ENCODE data around the gene LRRC8B. TPM values are rescaled to one million over a fixed set of nuclear protein-coding genes. Genes with fewer than 3 reads are reported as not detected.
"Not testable (repeated sequence)": the region's sequence is repeated elsewhere in the genome, so short reads cannot be mapped to it uniquely, and the experiment has no call there.

Gene LRRC8B
- total RNA-seq, 1 donor from 2014 or later: 62.3 TPM

DNA sequence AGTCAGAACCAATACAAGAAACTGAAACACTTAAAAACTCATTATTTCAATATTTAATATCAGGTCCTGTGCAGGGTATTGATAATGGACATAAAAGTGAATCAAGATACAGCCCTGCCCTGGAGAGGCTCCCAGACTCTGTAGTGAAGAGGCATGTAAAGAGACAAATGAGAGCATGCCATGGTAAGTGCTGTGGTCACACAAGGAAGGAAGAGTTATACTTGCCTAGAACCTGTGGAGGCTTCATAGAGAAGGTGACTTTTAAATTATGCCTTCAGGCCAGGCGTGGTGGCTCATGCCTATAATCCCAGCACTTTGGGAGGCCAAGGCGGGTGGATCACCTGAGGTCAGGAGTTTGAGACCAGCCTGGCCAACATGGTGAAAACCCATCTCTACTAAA is 105.0 kb downstream of the LRRC8B start:
- peaks cover 68% of the 10 kb centered on the region for H3K4me1 Mint-ChIP-seq (ENCODE audit: low read depth)
- intact Hi-C loops (cut with micrococcal nuclease); H3K9me3 Mint-ChIP-seq; H3K27me3 Mint-ChIP-seq (ENCODE audit: insufficient read depth); DNase-seq (ENCODE audit: low spot score): not testable (repeated sequence)
- peak overlapping the region; percentile 68 for H3K4me3 Mint-ChIP-seq
- H3K27ac Mint-ChIP-seq: peak overlapping the region; percentile 84
- H3K36me3 Mint-ChIP-seq (ENCODE audit: low read depth): peaks cover 13% of the 10 kb centered on the region

DNA sequence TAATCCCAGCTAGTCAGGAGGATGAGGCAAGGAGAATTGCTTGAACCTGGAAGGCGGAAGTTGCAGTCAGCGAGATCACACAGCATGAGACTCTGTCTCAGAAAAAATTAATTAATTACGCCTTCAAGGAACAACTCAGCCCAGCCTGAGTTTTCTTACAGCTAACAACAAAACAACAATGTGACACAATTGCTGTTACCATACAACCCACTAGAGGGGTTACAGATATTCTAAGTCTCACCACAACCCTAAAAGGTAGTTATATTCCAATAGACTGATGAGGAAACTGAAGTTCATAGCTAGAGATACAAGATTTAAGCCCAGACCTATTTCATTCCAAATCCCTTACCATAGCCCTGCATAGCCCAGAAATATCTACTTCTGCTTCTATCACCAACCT is 105.4 kb downstream of the LRRC8B start:
- peaks cover 12% of the 10 kb centered on the region for H3K36me3 Mint-ChIP-seq (ENCODE audit: low read depth)
- H3K27ac Mint-ChIP-seq: peak overlapping the region; percentile 84
- peak overlapping the region; percentile 63 for H3K4me3 Mint-ChIP-seq
- intact Hi-C loops (cut with micrococcal nuclease): no loop called here
- H3K27me3 Mint-ChIP-seq (ENCODE audit: insufficient read depth): no peaks in the 10 kb centered on the region
- H3K4me1 Mint-ChIP-seq (ENCODE audit: low read depth): peaks cover 71% of the 10 kb centered on the region
- no peak for DNase-seq (ENCODE audit: low spot score)
- H3K9me3 Mint-ChIP-seq: no peaks in the 10 kb centered on the region

DNA sequence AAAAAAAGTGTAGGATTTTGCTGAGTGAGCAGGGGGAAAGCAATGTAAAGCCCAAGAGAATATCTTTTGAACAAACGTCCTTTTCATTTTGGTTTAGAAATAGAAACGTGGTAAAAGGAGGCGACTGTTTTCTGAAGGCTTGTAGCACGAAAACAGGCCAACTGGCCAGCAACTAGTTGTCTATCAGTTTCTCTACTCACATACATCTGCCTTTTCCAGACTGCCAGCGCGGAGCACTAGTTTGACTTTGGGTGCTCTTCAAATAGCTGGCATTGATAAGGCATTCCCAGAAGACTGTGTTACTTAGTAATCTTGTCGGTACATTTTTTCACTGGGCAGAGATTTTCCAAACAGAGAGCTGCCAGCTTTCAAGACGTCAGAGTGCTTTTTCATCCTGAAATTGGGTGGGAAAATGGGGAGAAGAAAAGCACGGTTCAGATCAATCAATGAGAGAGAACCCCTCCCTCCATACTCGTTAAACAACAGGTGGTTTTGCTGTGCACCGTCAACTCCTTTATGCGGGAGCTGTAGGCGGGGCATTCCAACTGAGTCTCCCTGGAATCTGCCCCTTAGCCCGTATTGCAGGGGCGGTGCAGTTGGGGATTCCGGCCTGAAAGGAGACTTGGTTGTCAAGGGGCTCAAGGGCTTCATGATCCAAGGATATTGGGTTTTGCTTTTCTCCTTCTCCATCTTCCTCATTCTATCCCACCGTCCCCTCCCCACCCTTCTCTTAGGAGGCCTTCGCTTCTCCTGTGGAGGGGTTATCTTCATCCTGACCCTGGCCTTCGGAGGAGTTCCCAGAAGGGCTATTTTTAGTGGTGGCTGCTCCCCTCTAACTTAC is 107.4 kb downstream of the LRRC8B start:
- H3K27me3 Mint-ChIP-seq (ENCODE audit: insufficient read depth): no peaks in the 10 kb centered on the region
- peak overlapping the region; percentile 90 for H3K4me3 Mint-ChIP-seq
- H3K27ac Mint-ChIP-seq: peak overlapping the region; percentile 96
- H3K36me3 Mint-ChIP-seq (ENCODE audit: low read depth): peaks cover 13% of the 10 kb centered on the region
- DNase-seq (ENCODE audit: low spot score): no peak
- peaks cover 77% of the 10 kb centered on the region for H3K4me1 Mint-ChIP-seq (ENCODE audit: low read depth)
- intact Hi-C loops (cut with micrococcal nuclease): loop anchor here (1.0 to 2.0 kb wide), 5 partner anchors 21 to 149 kb away; no protein-coding TSS in a partner anchor
- no peaks in the 10 kb centered on the region for H3K9me3 Mint-ChIP-seq

DNA sequence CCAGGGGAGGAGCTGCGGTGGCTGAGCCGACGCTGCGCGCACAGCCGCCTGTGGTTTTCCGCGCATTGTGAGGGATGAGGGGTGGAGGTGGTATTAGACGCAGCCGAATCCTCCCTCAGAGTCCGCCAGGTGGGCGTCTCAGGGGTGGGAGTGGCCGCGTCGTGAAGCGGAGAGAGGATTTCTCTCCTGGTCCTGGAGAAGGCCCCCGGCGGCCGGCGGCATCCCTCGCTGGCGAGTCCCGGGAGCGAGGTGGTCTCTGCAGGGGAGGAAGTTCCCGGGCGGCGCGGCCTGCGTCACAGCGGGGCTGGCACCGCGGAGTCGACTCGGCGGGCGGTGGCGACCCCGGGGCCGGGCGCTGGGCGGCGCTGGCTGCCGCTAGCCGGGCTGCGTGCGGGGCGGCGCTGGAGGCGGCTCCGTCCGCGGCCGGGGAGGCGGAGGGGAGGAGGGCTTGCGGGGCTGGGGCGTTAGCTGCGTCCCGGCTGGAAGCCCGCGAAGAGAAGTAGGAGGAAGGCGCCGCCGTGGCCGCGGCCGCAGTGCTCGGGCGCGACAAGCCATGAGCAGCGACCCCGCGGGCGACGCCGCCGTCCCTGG is 108.1 kb downstream of the LRRC8B start, which contains the start of gene LRRC8C:
Gene LRRC8C, plus strand, starts transcription at position 464 of the 591 bp plus-strand sequence. CDS start 53,354 bp downstream, outside the sequence.
- Mint-ChIP-seq H3K4me1 (ENCODE audit: low read depth) (peaks cover 77% of the 10 kb centered on the region), H3K9me3 (no peaks in the 10 kb centered on the region), H3K27ac (peak within 1 kb of the TSS; percentile 96), H3K4me3 (peak within 1 kb of the TSS; percentile 92), H3K27me3 (ENCODE audit: insufficient read depth) (no peaks in the 10 kb centered on the region), H3K36me3 (ENCODE audit: low read depth) (peaks cover 20% of the 10 kb centered on the region)
- intact Hi-C loops (cut with micrococcal nuclease): loop anchor here (1.0 to 2.0 kb wide), 7 partner anchors 21 to 363 kb away; partner anchors contain the start of genes LRRC8D and ZNF326
- DNase-seq (ENCODE audit: low spot score): peak; percentile 84

DNA sequence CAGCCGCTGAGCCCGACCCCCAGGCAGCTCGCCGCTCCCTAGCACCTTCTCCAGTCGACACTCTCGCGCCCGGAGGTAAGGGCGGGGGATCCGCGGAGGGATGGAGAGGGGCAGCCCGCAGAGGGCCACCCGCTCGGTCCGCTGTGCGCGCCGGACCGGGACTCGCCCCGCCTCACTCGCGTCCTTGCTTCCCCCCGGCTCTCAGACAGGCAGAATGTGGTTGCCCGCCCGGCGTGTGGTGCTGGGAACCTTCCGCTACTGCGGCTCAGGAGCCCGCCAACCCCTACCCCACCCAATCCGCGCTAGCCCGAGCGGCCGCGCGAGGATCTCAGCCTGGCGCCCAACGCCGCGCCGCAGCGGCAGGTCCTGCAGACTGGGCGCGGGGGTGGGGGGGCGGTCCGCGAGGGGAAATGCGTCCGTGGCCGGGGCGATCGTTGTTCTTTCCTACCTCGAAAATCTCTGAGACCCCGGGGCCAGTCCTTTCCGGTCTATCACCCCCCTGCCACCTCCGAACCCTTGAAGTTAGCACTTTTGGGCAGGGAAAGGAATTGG is 108.7 kb downstream of the LRRC8B start:
- Mint-ChIP-seq H3K9me3 (no peaks in the 10 kb centered on the region), H3K27me3 (ENCODE audit: insufficient read depth) (no peaks in the 10 kb centered on the region), H3K27ac (peak overlapping the region; percentile 93), H3K36me3 (ENCODE audit: low read depth) (peaks cover 26% of the 10 kb centered on the region), H3K4me3 (peak overlapping the region; percentile 92), H3K4me1 (ENCODE audit: low read depth) (peaks cover 77% of the 10 kb centered on the region)
- intact Hi-C loops (cut with micrococcal nuclease): loop anchor here (1.0 to 2.0 kb wide), 3 partner anchors 147 to 362 kb away; partner anchors contain the start of genes LRRC8D and ZNF326
- DNase-seq (ENCODE audit: low spot score): peak; percentile 61

DNA sequence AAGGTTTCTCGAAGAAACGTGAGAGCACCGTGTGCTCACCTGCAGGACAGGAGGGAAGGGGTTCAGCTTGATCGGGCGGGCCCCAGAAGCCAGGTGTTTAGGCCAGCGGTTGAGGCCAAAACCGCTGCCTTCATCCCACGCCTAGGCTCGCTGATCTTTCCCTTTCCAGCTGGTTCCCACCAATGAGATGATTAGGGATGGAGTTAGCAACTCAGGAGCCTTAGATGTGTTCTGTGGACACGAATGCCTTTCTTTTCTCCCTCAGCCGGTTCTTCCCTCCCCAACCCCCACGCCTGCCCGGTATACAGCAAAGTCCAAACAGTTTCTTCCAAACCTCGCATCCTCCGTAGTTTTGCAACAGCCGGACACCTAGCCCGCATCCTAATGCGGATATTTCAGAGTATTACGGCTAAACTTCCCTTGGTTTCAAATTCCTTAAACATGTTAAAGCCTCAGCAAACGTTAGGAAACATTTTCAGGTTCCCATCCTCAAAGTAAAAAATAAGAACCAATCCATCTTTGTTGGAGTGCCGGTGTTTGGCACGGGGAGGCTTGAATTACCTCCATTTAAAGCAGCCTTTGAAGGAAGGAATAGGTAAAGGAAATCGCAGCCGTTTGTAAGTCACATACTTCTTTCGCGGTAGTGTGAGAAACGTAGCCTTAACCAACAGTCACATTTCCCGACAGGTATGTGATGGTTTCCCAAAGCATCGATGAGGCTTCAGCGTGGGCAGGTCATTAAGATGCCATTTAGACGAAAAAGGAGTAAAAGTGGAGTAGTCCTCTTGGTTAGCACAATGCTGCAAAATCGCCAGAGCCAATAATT is 109.4 kb downstream of the LRRC8B start:
- Mint-ChIP-seq H3K4me1 (ENCODE audit: low read depth) (peaks cover 73% of the 10 kb centered on the region), H3K36me3 (ENCODE audit: low read depth) (peaks cover 26% of the 10 kb centered on the region), H3K4me3 (peak overlapping the region; percentile 92), H3K9me3 (no peaks in the 10 kb centered on the region), H3K27ac (peak overlapping the region; percentile 93), H3K27me3 (ENCODE audit: insufficient read depth) (no peaks in the 10 kb centered on the region)
- DNase-seq (ENCODE audit: low spot score): peak; percentile 14
- intact Hi-C loops (cut with micrococcal nuclease): loop anchor here (1.0 to 2.0 kb wide), 8 partner anchors 24 to 361 kb away; partner anchors contain the start of genes LRRC8B, LRRC8D and ZNF326

DNA sequence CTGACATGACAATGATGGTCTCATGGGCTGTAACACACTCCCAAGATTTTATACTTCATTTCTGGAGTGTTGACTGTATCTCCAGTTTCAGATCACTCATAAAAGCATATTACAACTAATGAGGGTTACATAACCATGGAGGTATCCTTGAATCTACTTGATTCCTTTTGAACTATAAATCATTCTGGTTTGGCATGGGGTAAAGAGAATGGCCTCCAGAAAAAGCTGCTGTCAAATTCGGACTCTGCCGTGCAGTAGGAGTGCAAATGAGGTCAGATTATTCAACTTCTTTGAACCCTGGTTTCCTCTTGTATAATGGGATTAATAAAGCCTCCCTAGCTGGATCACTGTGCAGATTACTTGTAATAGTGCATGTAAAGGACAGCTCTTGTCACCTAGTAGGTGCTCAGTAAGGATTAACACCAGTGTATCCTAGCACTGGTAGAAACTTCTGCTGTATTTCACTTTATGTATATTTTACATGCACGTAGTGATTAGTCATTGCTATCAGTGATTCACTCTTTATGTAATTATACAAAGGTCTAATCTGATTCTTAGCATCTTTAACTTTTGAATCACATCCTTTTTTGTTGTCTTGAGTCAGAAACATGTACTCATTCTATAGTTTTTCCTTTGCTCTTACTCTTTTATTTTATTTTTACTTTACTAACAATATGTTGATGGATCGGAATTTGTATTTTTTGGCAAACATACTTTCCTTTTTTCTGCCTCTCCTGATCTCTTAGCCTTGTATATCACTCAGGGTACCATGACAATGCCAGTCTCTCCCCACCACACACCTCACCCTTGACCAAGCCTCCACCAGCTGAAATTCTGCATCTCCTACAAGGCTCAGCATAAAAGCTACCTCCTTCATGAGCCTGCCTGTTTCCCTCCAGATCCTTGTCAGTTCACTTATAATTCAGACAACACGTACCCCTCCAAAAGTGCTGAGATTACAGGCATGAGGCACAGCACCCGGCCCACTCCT is 111.5 kb downstream of the LRRC8B start:
- H3K36me3 Mint-ChIP-seq (ENCODE audit: low read depth): peaks cover 26% of the 10 kb centered on the region
- no peaks in the 10 kb centered on the region for H3K27me3 Mint-ChIP-seq (ENCODE audit: insufficient read depth)
- H3K4me1 Mint-ChIP-seq (ENCODE audit: low read depth): peaks cover 68% of the 10 kb centered on the region
- peak overlapping the region; percentile 79 for H3K4me3 Mint-ChIP-seq
- no peaks in the 10 kb centered on the region for H3K9me3 Mint-ChIP-seq
- DNase-seq (ENCODE audit: low spot score): no peak
- intact Hi-C loops (cut with micrococcal nuclease): loop anchor here (1.0 to 5.0 kb wide), 6 partner anchors 34 to 351 kb away; no protein-coding TSS in a partner anchor
- peak overlapping the region; percentile 49 for H3K27ac Mint-ChIP-seq

DNA sequence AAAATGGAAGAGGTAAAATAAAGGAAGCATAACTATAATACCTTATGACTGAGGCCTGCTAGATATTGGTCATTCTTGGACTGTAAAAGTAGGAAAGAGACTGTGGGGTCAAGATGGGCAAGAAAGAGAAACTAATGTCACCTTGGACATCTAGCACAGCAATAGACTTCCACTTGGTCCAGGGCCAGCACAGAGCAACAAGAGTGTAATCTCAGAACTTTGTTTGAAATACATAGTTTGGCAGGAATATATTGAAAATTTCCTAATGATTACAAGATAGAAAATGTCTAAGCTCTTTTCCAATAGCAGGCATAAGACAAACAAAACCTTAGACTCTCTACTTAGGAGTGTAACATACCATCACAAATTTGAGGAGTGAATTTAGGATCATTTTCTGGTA is 112.9 kb downstream of the LRRC8B start:
- Mint-ChIP-seq H3K4me1 (ENCODE audit: low read depth) (peaks cover 66% of the 10 kb centered on the region), H3K27me3 (ENCODE audit: insufficient read depth) (no peaks in the 10 kb centered on the region), H3K27ac (peak overlapping the region; percentile 26), H3K36me3 (ENCODE audit: low read depth) (peaks cover 31% of the 10 kb centered on the region), H3K4me3 (peak overlapping the region; percentile 4), H3K9me3 (no peaks in the 10 kb centered on the region)
- intact Hi-C loops (cut with micrococcal nuclease): loop anchor here (5.0 kb wide), 1 partner anchor 35 kb away; no protein-coding TSS in a partner anchor
- DNase-seq (ENCODE audit: low spot score): no peak

DNA sequence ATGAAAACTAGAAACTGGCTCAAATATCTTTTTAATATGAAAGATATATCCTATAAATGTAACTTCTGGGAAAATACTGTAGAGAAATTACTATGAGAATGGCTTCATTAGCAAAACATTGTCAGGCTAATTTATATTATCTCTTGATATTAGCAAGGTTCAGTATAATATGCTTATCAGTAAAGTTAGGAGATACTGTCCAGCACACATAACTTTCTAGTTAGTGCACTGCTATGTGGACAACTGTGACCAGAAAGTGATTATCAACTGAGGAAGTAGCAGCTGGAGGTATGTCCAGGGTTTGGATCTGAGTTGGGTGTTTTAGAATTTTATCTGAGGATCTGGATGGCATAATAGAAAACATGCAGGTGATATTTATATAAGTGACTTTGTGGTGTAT is 115.8 kb downstream of the LRRC8B start:
- no peak overlapping the region for H3K4me3 Mint-ChIP-seq
- intact Hi-C loops (cut with micrococcal nuclease): no loop called here
- H3K4me1 Mint-ChIP-seq (ENCODE audit: low read depth): peaks cover 79% of the 10 kb centered on the region
- no peaks in the 10 kb centered on the region for H3K27me3 Mint-ChIP-seq (ENCODE audit: insufficient read depth)
- no peak overlapping the region for H3K27ac Mint-ChIP-seq
- peaks cover 50% of the 10 kb centered on the region for H3K36me3 Mint-ChIP-seq (ENCODE audit: low read depth)
- DNase-seq (ENCODE audit: low spot score): no peak
- peaks cover 11% of the 10 kb centered on the region for H3K9me3 Mint-ChIP-seq

DNA sequence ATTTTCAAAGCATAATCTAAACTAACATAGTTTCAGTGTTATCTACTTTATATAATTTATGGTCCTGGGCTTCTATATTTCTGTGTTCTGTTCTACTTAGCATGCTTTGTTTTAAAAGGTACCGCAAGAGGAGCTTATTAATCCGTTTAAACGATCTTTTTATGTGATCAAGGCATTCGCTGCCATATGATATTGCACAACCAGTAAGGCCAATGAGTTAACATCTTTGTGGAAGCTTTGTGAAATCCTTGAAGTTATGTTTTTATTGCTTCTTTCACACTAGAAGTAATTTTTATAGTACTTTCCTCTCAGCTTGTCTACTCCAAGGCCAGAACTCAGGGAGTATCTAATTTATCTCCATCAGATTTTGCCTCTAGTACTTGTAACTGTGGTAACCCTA is 117.2 kb downstream of the LRRC8B start:
- no peak overlapping the region for H3K27ac Mint-ChIP-seq
- H3K4me3 Mint-ChIP-seq: no peak overlapping the region
- peaks cover 18% of the 10 kb centered on the region for H3K9me3 Mint-ChIP-seq
- no peak for DNase-seq (ENCODE audit: low spot score)
- intact Hi-C loops (cut with micrococcal nuclease): loop anchor here (1.0 kb wide), 1 partner anchor 9 kb away; no protein-coding TSS in a partner anchor
- no peaks in the 10 kb centered on the region for H3K27me3 Mint-ChIP-seq (ENCODE audit: insufficient read depth)
- peaks cover 52% of the 10 kb centered on the region for H3K36me3 Mint-ChIP-seq (ENCODE audit: low read depth)
- H3K4me1 Mint-ChIP-seq (ENCODE audit: low read depth): peaks cover 66% of the 10 kb centered on the region

DNA sequence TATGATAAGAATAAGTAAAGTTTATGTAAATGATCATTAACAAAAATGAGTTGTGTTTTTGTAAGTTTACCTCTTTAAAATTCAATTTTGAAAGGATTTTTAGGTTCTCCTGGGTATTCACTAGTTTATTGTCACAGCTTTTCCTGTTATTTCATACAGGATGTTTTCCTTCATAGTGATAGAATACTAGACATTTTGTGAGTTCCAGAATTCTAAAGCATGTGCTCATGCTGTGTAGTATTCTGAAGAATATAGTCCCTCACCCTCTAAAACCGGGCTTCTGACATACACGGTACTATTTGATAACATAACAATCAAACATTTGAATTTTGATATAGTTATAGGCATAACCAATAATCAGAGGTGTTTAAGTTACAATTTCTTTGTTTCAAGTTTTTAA is 118.9 kb downstream of the LRRC8B start:
- Mint-ChIP-seq H3K36me3 (ENCODE audit: low read depth) (peaks cover 45% of the 10 kb centered on the region), H3K9me3 (peaks cover 18% of the 10 kb centered on the region), H3K4me3 (no peak overlapping the region), H3K27me3 (ENCODE audit: insufficient read depth) (no peaks in the 10 kb centered on the region), H3K27ac (no peak overlapping the region), H3K4me1 (ENCODE audit: low read depth) (peaks cover 52% of the 10 kb centered on the region)
- DNase-seq (ENCODE audit: low spot score): no peak
- intact Hi-C loops (cut with micrococcal nuclease): no loop called here

Measured in activated T-helper 1 cell treated with anti-CD3 and anti-CD28 coated beads, Interleukin-12 subunit alpha, Interleukin-12 subunit beta, Interleukin-2, Interleukin-4 antibody, amounts not matched to agents 30 ng/mL and 10 ng/mL and 1 ng/mL, durations not matched to agents 14 hours and 24 hours and 36 hours (primary cell).